HG03432 (cell line): ENCODE data around the gene STX8.
"Not testable (repeated sequence)": the region's sequence is repeated elsewhere in the genome, so short reads cannot be mapped to it uniquely, and the experiment has no call there.

Source experiments
- ATAC-seq: cut with Tn5 transposase; IDR thresholded peaks from one replicate; pipeline ENCODE4 v1.9.1; 2021; ENCODE audit warnings: mild to moderate bottlenecking, moderate library complexity; ENCODE audit not compliant: unreplicated experiment

STX8 gene

GRCh38 chr17:9271989-9272388 lies 303.6 kb downstream of the STX8 start:
- no peak for ATAC-seq

GRCh38 chr17:9270921-9271320 lies 304.7 kb downstream of the STX8 start:
- no peak for ATAC-seq

- no peak for ATAC-seq
These were observed 306.1 kb downstream of the STX8 start for GRCh38 chr17:9269350-9270035.

- no peak for ATAC-seq
These were observed 307.1 kb downstream of the STX8 start for GRCh38 chr17:9268546-9268945.

GRCh38 chr17:9266697-9267117 lies 308.9 kb downstream of the STX8 start:
- ATAC-seq: no peak

- no peak for ATAC-seq
These were observed 309.5 kb downstream of the STX8 start for GRCh38 chr17:9266031-9266680.

GRCh38 chr17:9261081-9262012 lies 314.3 kb downstream of the STX8 start:
- no peak for ATAC-seq

GRCh38 chr17:9259419-9259818 lies 316.2 kb downstream of the STX8 start:
- no peak for ATAC-seq

GRCh38 chr17:9258115-9259015 lies 317.3 kb downstream of the STX8 start:
- ATAC-seq: no peak

GRCh38 chr17:9257630-9257965 lies 318.0 kb downstream of the STX8 start:
- not testable (repeated sequence) for ATAC-seq

- no peak for ATAC-seq
These were observed 318.6 kb downstream of the STX8 start for GRCh38 chr17:9256751-9257629.

GRCh38 chr17:9256361-9256750 lies 319.3 kb downstream of the STX8 start:
- ATAC-seq: no peak

GRCh38 chr17:9255833-9256232 lies 319.8 kb downstream of the STX8 start:
- no peak for ATAC-seq

GRCh38 chr17:9254841-9255240 lies 320.8 kb downstream of the STX8 start:
- no peak for ATAC-seq

GRCh38 chr17:9253308-9253707 lies 322.3 kb downstream of the STX8 start:
- ATAC-seq: no peak

- ATAC-seq: no peak
These were observed 324.3 kb downstream of the STX8 start for GRCh38 chr17:9251273-9251672.

- ATAC-seq: no peak
These were observed 326.2 kb downstream of the STX8 start for GRCh38 chr17:9249245-9249953.

GRCh38 chr17:9247401-9247938 lies 328.1 kb downstream of the STX8 start:
- ATAC-seq: no peak
